GDM1 (cell line): ENCODE measurements around the gene YBX2.

Source experiments
- DNase-seq: peaks from one replicate; lab custom pipeline; 2025; lab: John Stamatoyannopoulos, UW

YBX2 gene

GRCh38 chr17:7322520-7323194 is 28.2 kb upstream of the YBX2 start:
- no peak for DNase-seq

- no peak for DNase-seq
Observed at GRCh38 chr17:7321466-7321865, 27.0 kb upstream of the YBX2 start.

GRCh38 chr17:7318121-7318860 is 23.9 kb upstream of the YBX2 start:
- no peak for DNase-seq

DNA sequence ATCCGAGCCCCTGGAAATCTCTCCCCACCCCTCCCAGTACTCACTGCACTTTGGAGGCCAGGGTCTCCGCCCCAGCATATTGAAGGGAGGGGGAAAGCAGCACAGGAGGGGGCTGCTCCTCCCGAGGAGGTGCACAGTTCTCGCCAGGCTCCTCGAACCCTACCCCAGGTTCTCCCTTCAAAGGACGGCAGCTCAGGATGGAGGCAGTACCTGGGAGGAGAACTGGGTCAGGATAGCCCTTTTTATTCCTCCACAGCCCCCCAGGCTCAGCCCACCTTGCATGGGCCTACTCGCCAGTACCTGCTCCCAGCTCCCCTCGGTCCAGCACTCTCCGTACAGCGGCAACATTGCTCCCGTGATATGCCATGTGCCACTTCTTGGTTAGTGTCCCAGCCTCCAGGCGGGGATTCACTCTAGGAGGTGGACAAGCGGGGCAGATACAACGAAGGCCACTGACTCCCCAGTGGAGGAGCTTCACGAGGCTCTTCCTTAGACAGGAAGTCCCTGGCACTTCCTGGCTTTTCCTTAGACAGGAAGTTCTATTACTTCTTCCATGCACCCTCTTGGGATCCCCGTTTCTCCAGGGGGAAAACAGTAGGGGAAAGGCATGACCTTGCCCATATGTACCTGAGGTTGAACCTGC is 22.8 kb upstream of the YBX2 start:
- no peak for DNase-seq

- no peak for DNase-seq
Observed at GRCh38 chr17:7315570-7316235, 21.3 kb upstream of the YBX2 start.

GRCh38 chr17:7314719-7315569 is 20.5 kb upstream of the YBX2 start, which contains the start of gene GPS2:
Gene GPS2, minus strand, starts transcription at chr17:7315360. Its CDS starts 308 bp downstream, at chr17:7315052.
- DNase-seq, result peak; percentile 71

GRCh38 chr17:7313890-7314718 is 19.7 kb upstream of the YBX2 start:
- DNase-seq, result no peak

GRCh38 chr17:7313088-7313889 is 18.9 kb upstream of the YBX2 start:
- no peak for DNase-seq

GRCh38 chr17:7312432-7313087 is 18.1 kb upstream of the YBX2 start:
- no peak for DNase-seq

GRCh38 chr17:7311110-7311705 is 16.8 kb upstream of the YBX2 start:
- DNase-seq, result no peak

DNA sequence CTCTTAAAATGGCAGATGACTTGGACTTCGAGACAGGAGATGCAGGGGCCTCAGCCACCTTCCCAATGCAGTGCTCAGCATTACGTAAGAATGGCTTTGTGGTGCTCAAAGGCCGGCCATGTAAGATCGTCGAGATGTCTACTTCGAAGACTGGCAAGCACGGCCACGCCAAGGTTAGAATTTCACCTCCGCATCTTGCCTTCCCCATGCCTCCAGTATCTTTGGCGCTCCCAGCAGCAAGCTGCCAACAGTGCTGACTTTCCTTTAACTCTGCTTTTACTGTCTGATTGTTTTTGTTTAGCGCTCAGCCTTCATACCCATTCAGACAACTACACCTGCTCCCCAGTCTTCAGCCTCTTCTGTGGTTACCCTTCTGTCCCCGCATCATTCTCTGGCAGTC is 15.2 kb upstream of the YBX2 start:
- no peak for DNase-seq

GRCh38 chr17:7308625-7309433 is 14.4 kb upstream of the YBX2 start:
- peak; percentile 68 for DNase-seq

GRCh38 chr17:7307686-7308624 is 13.5 kb upstream of the YBX2 start:
- DNase-seq, result peak; percentile 41

- peak; percentile 100 for DNase-seq
Observed at GRCh38 chr17:7306911-7307685, 12.7 kb upstream of the YBX2 start, which contains the start of gene EIF5A. Gene EIF5A, plus strand, starts transcription at chr17:7307628. Its CDS starts 2,008 bp downstream, at chr17:7309636.

- DNase-seq, result no peak
Observed at GRCh38 chr17:7304179-7304578, 9.7 kb upstream of the YBX2 start.
